GM12878 (cell line): ENCODE measurements around the gene ABCA3.

ENCODE experiments used
- EZH2 ChIP-seq: IDR thresholded peaks from 2 replicates; pipeline ENCODE4 v1.6.1; 2012; ENCODE audit warnings: low read depth, mild to moderate bottlenecking, control low read depth, inconsistent platforms, low read length, borderline replicate concordance; ENCODE audit not compliant: control insufficient read depth
- MAX ChIP-seq: IDR thresholded peaks from 2 replicates; pipeline ENCODE4 v1.6.1; 2012; ENCODE audit warnings: low read depth, low read length, improper control_type of control experiment
- REST ChIP-seq: IDR thresholded peaks from 2 replicates; pipeline ENCODE4 v1.6.1; 2012; ENCODE audit warnings: mild to moderate bottlenecking, low read depth, low read length

GRCh38 chr16:2270588-2271470, 69.7 kb downstream of the ABCA3 start:
- no peak for TF ChIP-seq EZH2
- no peak for TF ChIP-seq REST
- TF ChIP-seq MAX, result no peak
